HepG2 (cell line): ENCODE results near the gene CCDC97. TPM values are rescaled to one million over a fixed set of nuclear protein-coding genes. Genes with fewer than 3 reads are reported as not detected.

ENCODE experiments used
- BORCS8-MEF2B ChIP-seq: sonication (generic); formaldehyde crosslinking; IDR thresholded peaks from 2 replicates; pipeline ENCODE4 v1.8.0; 2022; ENCODE audit warnings: mild to moderate bottlenecking, missing genetic modification reagents
- GFI1 ChIP-seq: sonication (generic); formaldehyde crosslinking; IDR thresholded peaks from 2 replicates; pipeline ENCODE4 v1.5.0; 2020; ENCODE audit warnings: missing genetic modification reagents, mild to moderate bottlenecking, borderline replicate concordance
- KMT2A ChIP-seq: sonication (generic); formaldehyde crosslinking; IDR thresholded peaks from 2 replicates; pipeline ENCODE4 v1.4.0; 2020; ENCODE audit warnings: missing genetic modification reagents
- MED1 ChIP-seq: sonication (generic); formaldehyde crosslinking; IDR thresholded peaks from 2 replicates; pipeline ENCODE4 v1.4.0; 2020; ENCODE audit warnings: missing genetic modification reagents
- MZF1 ChIP-seq: sonication (generic); formaldehyde crosslinking; IDR thresholded peaks from 2 replicates; pipeline ENCODE4 v1.8.1; 2023; ENCODE audit warnings: mild to moderate bottlenecking, missing genetic modification reagents, borderline replicate concordance
- POLR2G ChIP-seq: fragments of 200-400 bp; formaldehyde crosslinking; IDR thresholded peaks from 2 replicates; pipeline ENCODE4 v1.6.1; 2018; ENCODE audit warnings: mild to moderate bottlenecking, low read depth, low read length, moderate library complexity
- SMAD9 ChIP-seq: sonication (generic); formaldehyde crosslinking; IDR thresholded peaks from 2 replicates; pipeline ENCODE4 v1.5.1; 2020; ENCODE audit warnings: mild to moderate bottlenecking, missing genetic modification reagents
- TEAD2 ChIP-seq: sonication (generic); formaldehyde crosslinking; IDR thresholded peaks from 2 replicates; pipeline ENCODE4 v1.9.0; 2021; ENCODE audit warnings: missing genetic modification reagents
- TERF1 ChIP-seq: sonication (generic); formaldehyde crosslinking; IDR thresholded peaks from 2 replicates; pipeline ENCODE4 v1.8.0; 2022; ENCODE audit warnings: mild to moderate bottlenecking, missing genetic modification reagents, moderate library complexity
- ZBTB21 ChIP-seq: sonication (generic); formaldehyde crosslinking; IDR thresholded peaks from 2 replicates; pipeline ENCODE4 v1.4.0; 2020; ENCODE audit warnings: missing genetic modification reagents
- ZC3H13 ChIP-seq: sonication (generic); formaldehyde crosslinking; IDR thresholded peaks from 2 replicates; pipeline ENCODE4 v1.8.1; 2023; ENCODE audit warnings: mild to moderate bottlenecking, missing genetic modification reagents, moderate library complexity
- ZNF225 ChIP-seq: sonication (generic); formaldehyde crosslinking; IDR thresholded peaks from 2 replicates; pipeline ENCODE4 v1.4.0; 2020; ENCODE audit warnings: mild to moderate bottlenecking, missing genetic modification reagents
- ZNF230 ChIP-seq: sonication (generic); formaldehyde crosslinking; IDR thresholded peaks from 2 replicates; pipeline ENCODE4 v1.4.0; 2020; ENCODE audit warnings: mild to moderate bottlenecking, missing genetic modification reagents
- ZNF510 ChIP-seq: sonication (generic); formaldehyde crosslinking; IDR thresholded peaks from 2 replicates; pipeline ENCODE4 v1.4.0; 2020; ENCODE audit warnings: low read depth, mild to moderate bottlenecking, missing genetic modification reagents
- ZNF740 ChIP-seq: sonication (generic); formaldehyde crosslinking; IDR thresholded peaks from 2 replicates; pipeline ENCODE4 v1.4.0; 2020; ENCODE audit warnings: missing genetic modification reagents
- polyA plus RNA-seq, 8 experiments: library from polyadenylated mRNA; depleted of rRNA in 3 of 8; stranded (reverse) in 7 of 8; unstranded in 1 of 8; fragments of >200 nt; fragmentation: Illumina TruSeq in 4 of 8; extraction: Trizol in 4 of 8; gene quantifications; 2 replicates each; pipeline versions ENCODE4 v1.2.1 to v1.2.3, GENCODE V29; 2011 to 2016; ENCODE audit warnings: low read depth in 4 of 8, missing spikeins in 1 of 8, mixed read lengths in 1 of 8; ENCODE audit not compliant: insufficient read depth in 1 of 8
- total RNA-seq, 5 experiments: library from RNA; depleted of rRNA; stranded (reverse); fragments of >200 nt; fragmentation: Illumina TruSeq; extraction: Trizol; gene quantifications; 2 replicates each; pipeline ENCODE4 v1.2.3, GENCODE V29; 2016; ENCODE audit warnings: low read depth in 1 of 5
- TF ChIP-seq, protein P1 (sequence below): sonication (generic); formaldehyde crosslinking; conservative IDR thresholded peaks from 2 replicates; pipeline ENCODE4 v1.4.0; 2020; ENCODE audit warnings: missing genetic modification reagents
- TF ChIP-seq, protein P2 (sequence below): sonication (generic); formaldehyde crosslinking; IDR thresholded peaks from 2 replicates; pipeline ENCODE4 v1.8.0; 2022; ENCODE audit warnings: mild to moderate bottlenecking, missing genetic modification reagents, borderline replicate concordance
- TF ChIP-seq, protein P3 (sequence below): sonication (generic); formaldehyde crosslinking; IDR thresholded peaks from 2 replicates; pipeline ENCODE4 v1.5.0; 2020; ENCODE audit warnings: mild to moderate bottlenecking, missing genetic modification reagents
- TF ChIP-seq, protein P4 (sequence below), 2 experiments: sonication (generic) in 1 of 2; formaldehyde crosslinking in 1 of 2; IDR thresholded peaks; 2 replicates each; pipeline versions ENCODE4 v1.4.0 to v1.6.1; 2018 to 2020; ENCODE audit warnings: missing genetic modification reagents in 2 of 2, borderline replicate concordance in 1 of 2, low read depth in 1 of 2, mild to moderate bottlenecking in 1 of 2, missing biosample characterization in 1 of 2

The CCDC97 gene
- total and polyA plus RNA-seq, 2 of the 13 experiments (the other 11 are each of a cell fraction or from before 2014, with no cell fraction given), result 6.2 to 7.3 TPM

- TF ChIP-seq ZBTB21 (CRISPR knock-in tag), result no peak
- TF ChIP-seq MZF1 (CRISPR knock-in tag), result no peak
- no peak for TF ChIP-seq TEAD2
- peak; percentile 63 for TF ChIP-seq BORCS8-MEF2B (CRISPR knock-in tag)
- TF ChIP-seq TERF1, result 0 out of 2 replicates have a peak, but pooled peaks have one; percentile 60
- 0 out of 2 replicates have a peak, but pooled peaks have one; percentile 62 for TF ChIP-seq ZNF225
- TF ChIP-seq, protein P1, sequence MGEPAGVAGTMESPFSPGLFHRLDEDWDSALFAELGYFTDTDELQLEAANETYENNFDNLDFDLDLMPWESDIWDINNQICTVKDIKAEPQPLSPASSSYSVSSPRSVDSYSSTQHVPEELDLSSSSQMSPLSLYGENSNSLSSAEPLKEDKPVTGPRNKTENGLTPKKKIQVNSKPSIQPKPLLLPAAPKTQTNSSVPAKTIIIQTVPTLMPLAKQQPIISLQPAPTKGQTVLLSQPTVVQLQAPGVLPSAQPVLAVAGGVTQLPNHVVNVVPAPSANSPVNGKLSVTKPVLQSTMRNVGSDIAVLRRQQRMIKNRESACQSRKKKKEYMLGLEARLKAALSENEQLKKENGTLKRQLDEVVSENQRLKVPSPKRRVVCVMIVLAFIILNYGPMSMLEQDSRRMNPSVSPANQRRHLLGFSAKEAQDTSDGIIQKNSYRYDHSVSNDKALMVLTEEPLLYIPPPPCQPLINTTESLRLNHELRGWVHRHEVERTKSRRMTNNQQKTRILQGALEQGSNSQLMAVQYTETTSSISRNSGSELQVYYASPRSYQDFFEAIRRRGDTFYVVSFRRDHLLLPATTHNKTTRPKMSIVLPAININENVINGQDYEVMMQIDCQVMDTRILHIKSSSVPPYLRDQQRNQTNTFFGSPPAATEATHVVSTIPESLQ (CRISPR knock-in tag), result peak; percentile 51; the same call in 1 of the 2 replicates
- peak; percentile 74 for TF ChIP-seq MED1 (CRISPR knock-in tag)
- TF ChIP-seq SMAD9 (CRISPR knock-in tag), result 0 out of 2 replicates have a peak, but pooled peaks have one; percentile 41
- TF ChIP-seq, protein P2, sequence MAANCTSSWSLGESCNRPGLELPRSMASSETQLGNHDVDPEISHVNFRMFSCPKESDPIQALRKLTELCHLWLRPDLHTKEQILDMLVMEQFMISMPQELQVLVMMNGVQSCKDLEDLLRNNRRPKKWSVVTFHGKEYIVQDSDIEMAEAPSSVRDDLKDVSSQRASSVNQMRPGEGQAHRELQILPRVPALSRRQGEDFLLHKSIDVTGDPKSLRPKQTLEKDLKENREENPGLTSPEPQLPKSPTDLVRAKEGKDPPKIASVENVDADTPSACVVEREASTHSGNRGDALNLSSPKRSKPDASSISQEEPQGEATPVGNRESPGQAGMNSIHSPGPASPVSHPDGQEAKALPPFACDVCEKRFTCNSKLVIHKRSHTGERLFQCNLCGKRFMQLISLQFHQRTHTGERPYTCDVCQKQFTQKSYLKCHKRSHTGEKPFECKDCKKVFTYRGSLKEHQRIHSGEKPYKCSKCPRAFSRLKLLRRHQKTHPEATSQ, result no peak
- no peak; the same call in 1 of the 2 replicates for TF ChIP-seq ZNF510 (CRISPR knock-in tag)
- peak; percentile 40; the same call in 1 of the 2 replicates for TF ChIP-seq ZC3H13 (CRISPR knock-in tag)
- TF ChIP-seq ZNF230 (CRISPR knock-in tag), result peak; percentile 52; the same call in 1 of the 2 replicates
- peak; percentile 93 for TF ChIP-seq KMT2A
- TF ChIP-seq GFI1 (CRISPR knock-in tag), result peak; percentile 61; the same call in 1 of the 2 replicates
- TF ChIP-seq ZNF740 (CRISPR knock-in tag), result peak; percentile 86
- TF ChIP-seq, protein P3, sequence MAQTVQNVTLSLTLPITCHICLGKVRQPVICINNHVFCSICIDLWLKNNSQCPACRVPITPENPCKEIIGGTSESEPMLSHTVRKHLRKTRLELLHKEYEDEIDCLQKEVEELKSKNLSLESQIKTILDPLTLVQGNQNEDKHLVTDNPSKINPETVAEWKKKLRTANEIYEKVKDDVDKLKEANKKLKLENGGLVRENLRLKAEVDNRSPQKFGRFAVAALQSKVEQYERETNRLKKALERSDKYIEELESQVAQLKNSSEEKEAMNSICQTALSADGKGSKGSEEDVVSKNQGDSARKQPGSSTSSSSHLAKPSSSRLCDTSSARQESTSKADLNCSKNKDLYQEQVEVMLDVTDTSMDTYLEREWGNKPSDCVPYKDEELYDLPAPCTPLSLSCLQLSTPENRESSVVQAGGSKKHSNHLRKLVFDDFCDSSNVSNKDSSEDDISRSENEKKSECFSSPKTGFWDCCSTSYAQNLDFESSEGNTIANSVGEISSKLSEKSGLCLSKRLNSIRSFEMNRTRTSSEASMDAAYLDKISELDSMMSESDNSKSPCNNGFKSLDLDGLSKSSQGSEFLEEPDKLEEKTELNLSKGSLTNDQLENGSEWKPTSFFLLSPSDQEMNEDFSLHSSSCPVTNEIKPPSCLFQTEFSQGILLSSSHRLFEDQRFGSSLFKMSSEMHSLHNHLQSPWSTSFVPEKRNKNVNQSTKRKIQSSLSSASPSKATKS, result no peak
- TF ChIP-seq, protein P4, sequence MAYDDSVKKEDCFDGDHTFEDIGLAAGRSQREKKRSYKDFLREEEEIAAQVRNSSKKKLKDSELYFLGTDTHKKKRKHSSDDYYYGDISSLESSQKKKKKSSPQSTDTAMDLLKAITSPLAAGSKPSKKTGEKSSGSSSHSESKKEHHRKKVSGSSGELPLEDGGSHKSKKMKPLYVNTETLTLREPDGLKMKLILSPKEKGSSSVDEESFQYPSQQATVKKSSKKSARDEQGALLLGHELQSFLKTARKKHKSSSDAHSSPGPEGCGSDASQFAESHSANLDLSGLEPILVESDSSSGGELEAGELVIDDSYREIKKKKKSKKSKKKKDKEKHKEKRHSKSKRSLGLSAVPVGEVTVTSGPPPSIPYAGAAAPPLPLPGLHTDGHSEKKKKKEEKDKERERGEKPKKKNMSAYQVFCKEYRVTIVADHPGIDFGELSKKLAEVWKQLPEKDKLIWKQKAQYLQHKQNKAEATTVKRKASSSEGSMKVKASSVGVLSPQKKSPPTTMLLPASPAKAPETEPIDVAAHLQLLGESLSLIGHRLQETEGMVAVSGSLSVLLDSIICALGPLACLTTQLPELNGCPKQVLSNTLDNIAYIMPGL (CRISPR knock-in tag; IDR thresholded peaks at IDR 0.05; ENCODE audit: borderline replicate concordance in 1 of 2, low read depth in 1 of 2), result peak; percentile 87 to 90
- TF ChIP-seq POLR2G, result peak; percentile 93
Measured at GRCh38 chr19:41310033-41310831, at the start of gene CCDC97 (continued).
